Embryonic facial prominence (tissue), 1 donor: ENCODE results near the gene RASGRP3.

Source experiments
- DNase-seq: peaks from one replicate; pipeline ENCODE4 v3.0.0-alpha.2; 2016; ENCODE audit errors: extremely low spot score

RASGRP3 gene

DNA sequence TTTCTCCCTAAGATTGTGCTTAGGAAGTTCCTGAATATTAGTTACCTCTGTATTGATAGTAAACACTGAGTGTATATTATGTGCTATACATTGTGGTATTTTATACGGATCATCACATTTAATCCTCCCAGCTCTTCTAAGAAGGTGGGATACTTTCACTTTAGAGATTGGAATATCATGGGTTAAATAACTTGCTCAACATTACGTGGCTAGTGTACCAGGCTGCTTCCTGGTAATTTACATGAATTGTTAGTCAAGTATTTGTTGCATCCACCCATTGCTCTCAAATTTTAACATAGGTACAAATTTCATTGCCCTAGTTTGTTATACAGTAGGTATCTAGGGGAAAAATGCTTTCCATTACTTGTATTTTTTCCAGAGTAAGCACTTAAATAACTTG, 101.2 kb downstream of the RASGRP3 start:
- DNase-seq: no peak

DNA sequence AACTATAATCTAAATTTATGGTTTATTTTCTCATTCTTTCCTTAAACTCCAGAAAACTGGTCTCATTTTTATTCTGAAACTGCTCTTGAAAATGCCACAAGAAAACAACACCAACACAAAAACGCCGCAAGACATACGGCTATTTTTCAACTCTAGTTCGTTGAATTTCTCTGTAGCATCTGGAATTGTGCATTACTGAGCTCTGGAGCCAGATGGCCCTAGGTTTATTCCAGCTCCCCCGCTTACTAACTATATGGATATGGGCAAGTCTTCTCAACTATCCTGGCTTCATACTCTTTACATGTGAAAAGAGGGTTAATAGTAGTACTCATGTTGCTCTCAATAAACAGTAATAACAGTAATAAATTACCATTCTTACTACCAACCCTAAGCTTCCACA, 102.8 kb downstream of the RASGRP3 start:
- DNase-seq: no peak

DNA sequence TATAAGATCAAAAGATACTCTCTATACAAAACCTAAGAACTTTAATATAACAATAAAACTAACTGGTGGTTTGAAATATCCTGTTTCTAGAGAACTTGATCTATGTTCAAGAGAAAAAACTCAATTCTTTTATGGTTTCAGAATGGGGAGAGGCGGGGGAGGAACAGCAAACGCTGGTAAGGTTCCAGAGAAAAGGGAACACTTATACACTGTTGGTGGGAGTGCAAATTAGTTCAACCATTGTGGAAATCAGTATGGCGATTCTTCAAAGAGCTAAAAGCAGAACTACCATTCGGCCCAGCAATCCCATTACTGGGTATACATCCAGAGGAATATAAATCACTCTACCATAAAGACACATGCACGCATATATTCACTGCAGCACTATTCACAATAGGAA, 105.4 kb downstream of the RASGRP3 start:
- no peak for DNase-seq

DNA sequence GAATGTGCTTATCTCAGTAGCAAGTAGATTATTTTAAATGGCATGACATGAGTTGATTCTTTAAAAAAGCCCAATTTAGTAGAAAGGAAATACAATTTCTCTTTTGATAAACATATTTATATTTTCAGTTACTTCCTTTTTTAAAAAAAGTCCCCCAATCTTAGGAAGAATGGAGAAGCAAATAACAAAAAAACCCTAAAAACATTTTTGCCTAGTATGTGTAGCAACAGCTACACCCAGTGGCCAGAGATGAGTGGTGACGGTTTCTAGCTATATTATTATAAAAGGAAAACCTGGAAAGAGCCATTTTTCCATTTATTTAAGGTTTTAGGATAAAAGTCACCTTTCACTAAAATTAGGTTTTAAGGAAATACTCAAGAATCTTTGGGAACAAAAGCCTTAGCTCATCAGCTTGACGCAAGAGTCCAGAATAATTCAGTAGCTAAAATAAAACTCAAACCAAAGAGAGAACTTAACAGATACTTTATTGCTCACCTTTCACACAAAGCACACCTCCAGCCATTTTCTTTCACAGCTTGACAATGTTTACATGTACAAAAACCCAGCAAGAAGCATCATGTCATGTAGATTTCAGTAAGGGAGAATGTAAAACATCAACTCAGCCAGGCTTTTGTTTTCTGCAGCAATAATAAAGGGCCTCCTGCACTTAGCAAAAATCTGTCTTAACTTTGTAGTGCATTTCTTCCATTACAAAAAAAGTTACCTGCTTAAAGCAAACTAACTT, 106.9 kb downstream of the RASGRP3 start:
- DNase-seq: peak; percentile 57

DNA sequence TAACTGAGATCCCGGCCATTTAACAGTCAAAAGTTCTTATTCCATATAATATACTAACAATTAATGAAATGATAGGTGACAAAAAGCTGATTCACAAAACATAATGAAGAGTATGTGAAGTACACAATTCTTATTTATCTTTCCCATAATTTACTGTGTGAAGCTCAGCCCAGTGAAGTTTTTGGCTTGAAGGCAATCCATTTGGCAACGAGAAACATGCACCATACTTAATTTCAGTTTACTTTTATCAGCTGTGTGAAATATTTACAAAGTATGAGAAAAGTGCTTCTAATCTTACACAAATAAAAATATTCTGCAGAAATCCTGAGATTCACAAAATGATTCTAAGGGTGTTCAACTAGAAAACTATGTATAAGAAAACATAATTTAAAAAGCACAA, 110.3 kb downstream of the RASGRP3 start:
- no peak for DNase-seq

DNA sequence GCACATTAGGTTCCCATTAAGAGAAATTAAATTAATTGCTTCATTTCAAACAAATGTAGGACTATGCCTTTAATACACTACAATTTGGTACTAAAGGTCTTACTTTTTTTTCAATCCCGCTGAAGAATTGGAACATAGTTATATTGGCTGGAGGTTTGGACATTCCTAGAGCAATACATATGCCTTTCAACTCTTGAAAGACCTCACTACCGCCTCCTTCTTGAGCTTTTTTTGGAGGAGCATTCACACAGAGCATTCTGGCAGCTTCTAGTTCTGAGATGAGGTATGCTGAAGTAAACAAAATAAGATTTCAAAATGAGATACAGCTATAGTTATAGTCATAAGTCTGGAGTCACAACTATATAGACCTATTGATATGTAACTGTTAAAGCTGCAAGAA, 111.8 kb downstream of the RASGRP3 start:
- DNase-seq: no peak

DNA sequence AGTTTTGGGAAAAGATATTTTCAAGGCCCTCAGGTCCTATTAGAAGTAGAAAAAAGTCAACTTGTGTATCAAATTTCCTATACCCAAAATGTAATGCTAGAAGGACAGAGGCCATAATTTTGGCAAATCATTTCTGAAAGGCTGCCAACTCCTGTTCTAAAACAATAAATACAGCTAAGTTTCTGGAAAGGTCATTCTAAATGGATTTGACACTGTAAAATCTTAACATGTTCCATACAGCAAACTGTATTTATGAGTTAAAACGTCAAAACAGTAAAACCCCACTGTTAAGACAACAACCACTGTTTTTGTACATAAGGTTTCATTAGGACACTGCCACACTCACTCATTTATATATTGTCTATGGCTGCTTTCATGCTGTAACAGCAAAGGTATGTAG, 113.0 kb downstream of the RASGRP3 start:
- DNase-seq: no peak

DNA sequence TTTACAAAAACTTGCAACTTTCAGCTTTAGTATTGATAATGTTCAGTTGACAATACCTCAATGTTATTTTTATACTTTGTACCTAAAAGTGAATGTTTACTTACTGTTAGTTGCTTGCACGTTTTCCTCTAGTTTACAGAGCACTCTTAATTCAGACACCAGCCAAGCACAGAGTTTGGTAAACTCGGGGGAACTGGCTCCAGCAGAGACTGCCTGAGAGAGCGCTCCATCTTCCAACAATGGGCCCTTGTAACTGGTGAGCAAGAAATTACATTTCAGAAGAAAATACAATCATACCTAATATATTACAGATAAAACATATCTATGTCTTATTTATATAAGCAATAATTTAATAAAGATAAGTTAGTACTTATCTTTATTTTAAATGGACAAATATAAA, 118.9 kb downstream of the RASGRP3 start:
- no peak for DNase-seq

DNA sequence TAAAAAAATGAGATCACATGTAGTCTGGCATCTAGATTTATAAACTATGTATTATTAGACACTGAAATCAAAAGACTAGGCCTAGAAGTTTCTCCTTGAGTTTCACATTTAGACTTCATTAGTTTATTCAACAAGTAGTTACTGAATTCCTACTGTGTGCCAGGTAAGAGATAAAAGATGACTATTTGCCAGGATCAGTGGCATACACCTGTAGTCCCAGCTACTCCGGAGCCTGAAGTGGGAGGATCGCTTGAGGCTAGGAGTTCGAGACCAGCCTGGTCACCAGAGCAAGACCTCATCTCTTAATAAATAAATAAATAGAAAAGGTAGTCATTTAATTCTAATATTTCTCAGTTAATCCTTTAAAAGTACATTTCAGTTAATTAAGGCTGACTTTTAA, 120.6 kb downstream of the RASGRP3 start:
- DNase-seq: no peak

DNA sequence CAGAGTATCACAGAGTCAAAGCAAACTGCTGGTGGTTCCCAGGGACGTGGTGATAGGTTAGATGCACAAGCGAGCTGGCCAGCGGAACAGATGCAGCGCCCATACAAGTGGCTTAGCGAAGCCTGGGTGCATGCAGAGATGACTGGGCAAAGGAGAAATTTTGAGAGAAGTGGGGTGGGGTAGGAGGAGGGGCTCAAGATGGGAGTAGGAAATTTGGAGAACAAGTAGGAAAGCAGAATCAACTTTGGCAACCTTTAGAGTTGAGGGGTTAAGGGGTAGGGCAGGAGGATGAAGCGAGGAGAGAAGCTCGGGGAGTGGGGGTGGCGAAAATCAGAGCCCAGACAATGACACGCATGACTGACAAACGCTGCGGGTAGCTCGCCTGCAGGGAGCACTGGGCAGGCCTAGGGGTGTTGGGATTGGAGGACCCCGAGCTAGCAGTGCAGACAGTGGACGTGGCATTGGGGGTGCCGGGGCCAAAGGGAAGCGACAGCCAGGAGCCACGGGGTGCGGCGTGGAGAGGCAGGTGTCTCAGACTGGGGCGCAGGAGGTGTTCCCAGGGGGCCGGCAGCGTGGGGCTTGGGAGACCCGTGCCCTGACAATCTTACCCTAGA, 122.2 kb downstream of the RASGRP3 start:
- no peak for DNase-seq

DNA sequence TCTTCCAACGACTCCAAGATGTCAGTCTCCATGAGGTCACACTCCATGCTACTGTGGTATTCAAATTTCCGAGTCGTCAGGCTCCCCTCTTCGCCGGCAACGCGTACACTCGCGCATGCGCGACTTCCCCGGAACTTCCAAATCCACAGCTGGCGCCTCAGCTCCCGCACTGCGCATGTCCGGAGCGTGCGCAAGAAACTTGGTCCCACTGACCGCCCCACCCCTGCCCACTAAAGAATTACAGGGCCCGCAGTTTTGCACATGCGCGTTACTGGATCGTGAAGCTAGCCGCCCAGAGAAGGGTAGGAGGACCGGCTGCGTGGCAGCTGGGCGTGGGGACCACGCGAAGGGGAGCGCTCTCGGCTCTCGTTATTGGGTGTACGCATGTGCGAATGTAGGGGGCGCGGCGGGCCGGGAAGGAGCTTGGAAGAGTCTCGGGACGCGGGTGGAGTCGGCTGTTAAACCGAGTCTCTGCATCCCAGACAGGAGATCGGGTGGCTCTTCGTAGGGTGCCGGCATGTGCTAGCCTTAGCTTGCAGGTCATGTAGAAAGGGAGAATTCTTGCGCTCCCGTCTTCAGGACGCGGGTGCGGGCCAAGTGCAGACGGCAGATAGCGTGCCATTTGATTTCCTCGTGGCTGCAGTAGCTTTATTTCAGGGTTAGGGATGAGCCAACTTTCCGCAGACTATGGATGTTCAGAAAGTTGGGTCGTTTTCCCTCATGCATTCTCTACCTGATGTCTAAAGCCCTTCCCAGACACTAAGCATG, 122.9 kb downstream of the RASGRP3 start, which contains the start of gene FAM98A:
Gene FAM98A, minus strand, starts transcription at position 125 of the 768 bp plus-strand sequence. Its CDS starts 78 bp downstream, at position 47.
- DNase-seq: peak; percentile 98

DNA sequence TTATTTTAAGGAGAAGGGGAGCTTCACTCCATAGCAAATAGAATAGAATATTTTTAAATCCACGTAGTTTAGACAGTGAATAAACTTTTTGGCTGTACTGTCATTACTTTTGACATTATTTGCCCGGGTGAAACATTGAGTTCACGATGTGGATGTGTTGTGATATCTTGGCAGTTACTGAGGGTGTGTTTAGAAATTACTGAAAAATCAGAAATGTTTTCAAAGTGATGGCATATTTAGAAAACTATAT, 123.4 kb downstream of the RASGRP3 start:
- no peak for DNase-seq

DNA sequence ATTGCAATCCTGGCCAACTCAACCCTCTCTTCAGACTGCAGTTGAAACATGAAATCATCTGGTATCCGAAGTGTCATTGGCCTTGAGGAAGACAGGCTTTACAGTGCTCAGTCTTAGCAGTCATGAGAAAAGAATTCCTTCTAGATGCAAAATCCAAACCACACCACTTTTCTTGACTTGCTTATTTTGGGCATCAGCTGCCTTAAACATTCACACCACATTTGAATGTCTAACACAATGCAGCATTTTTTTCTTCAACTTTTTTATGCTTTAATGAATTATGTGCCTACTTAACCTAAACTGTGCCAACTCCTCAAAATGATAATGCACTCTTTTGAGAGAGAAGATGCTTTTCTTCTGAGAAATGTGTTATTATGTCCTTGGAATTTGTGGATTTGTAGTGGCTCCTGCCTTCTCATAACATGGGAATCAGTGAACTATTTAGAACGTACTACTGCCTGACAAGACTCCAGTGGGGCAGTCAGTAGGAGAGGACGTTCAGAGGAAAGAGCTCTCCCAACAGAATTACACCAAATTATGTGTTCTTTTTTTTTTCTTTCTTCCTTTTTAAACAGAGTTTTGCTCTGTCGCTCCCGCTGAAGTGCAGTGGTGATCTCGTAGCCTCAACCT, 125.9 kb downstream of the RASGRP3 start:
- no peak for DNase-seq

DNA sequence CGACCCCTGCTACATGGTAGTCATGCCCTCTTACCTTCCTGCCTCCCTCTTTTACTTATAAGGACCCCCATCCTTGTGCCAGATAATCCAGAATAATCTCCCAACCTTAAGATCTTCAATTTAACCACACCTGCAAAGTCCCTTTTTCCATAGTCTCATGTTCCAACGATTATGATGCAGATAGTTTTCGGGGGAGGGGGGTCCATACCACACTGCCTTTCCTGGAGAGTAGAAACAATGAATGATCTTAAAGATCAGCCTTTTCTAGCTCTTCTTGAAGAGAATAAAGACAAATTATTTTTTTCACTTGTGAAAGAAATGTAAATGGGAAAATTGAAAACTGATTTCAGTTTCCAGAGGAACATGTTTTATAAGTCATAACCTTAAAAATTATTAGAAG, 127.0 kb downstream of the RASGRP3 start:
- no peak for DNase-seq

DNA sequence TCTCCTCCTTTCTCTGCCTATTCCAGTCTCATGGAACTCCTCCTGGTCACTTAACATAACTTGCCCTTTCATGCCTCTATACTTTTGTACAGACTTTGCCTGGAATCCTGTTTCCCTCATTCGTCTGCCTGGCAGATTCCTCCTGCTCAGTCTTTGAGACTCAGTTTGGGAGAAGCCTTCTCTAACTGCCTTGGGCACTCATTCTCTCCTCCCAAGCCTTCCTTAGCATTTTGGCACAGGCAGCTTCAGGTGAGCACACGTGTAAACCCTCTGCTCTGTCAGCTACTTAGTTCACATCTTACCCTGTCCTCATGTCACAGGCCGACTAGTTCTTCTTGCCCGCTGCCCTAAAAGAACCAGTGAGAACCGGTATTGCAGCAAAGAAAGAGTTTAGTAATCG, 128.6 kb downstream of the RASGRP3 start:
- DNase-seq: no peak

DNA sequence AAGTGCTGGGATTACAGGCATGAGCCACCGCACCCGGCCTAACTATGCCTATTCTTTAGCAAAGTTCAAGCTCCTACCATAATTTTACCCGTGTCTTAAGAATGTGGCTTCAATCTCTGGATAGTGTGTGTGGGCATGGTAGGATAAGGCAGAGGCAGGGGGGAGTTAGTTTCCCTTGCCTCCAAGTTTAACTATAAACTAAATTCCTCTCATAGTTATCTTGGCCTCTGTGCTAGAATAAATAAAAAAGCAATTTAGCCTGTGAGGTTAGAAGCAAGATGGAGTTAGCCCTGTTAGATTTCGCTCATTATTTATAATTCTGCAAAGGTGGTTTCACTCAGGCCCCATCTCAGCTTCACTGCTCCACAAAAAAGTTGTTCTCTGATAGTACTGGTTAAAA, 129.7 kb downstream of the RASGRP3 start:
- DNase-seq: no peak

DNA sequence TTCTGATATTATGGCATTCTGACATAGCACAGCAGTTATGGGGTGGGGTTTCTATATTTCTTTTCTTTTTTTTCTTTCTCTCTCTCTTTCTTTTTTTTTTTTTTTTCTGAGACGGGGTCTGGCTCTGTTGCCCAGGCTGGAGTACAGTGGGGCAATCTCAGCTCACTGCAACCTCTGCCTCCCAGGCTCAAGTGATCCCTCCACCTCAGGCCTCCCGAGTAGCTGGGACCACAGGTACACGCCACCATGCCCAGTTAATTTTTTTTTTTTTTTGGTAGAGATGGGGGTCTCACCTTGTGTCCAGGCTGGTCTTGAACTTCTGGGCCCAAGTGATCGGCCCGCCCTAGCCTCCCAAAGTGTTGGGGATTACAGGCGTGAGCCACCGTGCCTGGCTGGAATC, 130.2 kb downstream of the RASGRP3 start:
- no peak for DNase-seq

DNA sequence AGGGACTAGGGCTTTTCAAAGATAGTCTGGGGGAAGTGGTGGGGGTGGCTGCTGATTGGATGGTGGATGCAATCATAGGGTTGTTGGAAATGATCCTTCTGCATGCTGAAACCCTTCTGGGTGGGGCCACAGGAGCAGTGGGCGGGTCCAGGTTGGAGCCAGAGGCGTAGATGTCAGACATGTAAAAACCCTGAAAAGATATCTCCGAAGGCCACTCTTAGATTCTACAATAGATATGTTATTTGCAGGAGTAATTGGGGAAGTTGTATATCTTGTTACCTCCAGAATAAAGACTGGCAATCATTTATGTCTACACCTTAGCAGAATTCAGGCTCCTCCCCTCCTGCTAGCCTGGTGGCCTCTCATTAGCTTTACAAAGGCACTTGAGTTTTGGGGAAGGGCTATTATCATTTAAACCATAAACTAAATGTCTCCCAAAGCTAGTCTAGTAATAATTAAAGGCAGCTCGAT, 130.8 kb downstream of the RASGRP3 start:
- DNase-seq: no peak

DNA sequence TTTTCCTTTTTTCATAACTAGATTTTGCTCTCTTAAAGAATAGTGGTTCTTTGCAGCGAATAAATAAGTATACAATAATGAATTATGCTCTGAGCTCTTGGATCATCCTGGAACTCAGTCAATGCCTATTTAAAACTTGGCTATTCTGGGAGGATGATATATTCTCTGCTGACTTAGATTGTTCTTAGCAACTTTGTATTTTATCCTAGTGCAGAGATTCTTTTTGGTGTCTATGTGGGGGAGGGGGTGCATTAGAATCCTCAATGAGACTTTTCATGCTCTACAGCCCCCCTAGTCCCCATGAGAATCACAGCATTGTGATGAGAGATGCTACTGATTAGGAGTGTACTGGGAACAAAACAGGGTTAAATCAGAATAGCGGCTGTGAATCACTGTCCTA, 131.5 kb downstream of the RASGRP3 start:
- DNase-seq: no peak

DNA sequence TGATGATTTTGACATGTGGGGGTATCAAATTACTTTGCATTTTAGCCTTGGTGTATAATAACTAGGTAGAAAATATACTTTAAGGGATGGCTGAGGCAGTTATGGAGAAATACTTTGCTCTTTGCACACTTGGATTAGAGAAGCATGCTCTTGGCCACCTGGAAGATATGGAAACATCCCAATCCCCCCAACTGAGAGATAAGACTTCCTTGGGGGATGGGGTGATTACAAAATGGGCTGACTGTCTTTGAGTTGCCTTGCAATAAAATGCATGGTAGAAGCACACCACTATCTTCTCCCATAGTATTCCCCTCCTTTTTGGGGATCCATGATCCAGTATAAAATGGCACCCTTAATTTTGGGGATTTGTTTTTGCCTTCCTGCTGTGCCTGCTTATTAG, 137.7 kb downstream of the RASGRP3 start:
- DNase-seq: no peak
